Measurements from ENCODE around the gene RBCK1.
"Not testable (repeated sequence)": the region's sequence is repeated elsewhere in the genome, so short reads cannot be mapped to it uniquely, and the experiment has no call there.

RBCK1 gene

DNA sequence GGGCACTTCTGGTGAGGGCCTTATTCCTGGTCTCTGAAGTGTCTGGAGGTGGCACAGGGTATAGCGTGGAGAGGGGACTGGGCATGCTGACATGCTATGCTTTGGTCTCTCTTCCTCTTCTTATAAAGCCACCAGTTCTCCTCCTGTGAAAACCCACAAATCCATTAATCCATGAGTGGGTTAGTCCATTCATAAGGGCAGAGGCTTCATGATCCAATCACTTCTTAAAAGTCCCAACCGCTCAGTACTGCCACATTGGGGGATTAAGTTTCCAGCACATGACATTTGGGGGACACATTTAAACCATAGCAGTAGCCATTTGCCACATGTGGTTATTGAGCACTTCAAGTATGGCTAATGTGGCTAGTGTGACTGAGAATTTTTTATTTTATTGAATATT lies 31.3 kb upstream of the RBCK1 start:
- no peak for DNase-seq

DNA sequence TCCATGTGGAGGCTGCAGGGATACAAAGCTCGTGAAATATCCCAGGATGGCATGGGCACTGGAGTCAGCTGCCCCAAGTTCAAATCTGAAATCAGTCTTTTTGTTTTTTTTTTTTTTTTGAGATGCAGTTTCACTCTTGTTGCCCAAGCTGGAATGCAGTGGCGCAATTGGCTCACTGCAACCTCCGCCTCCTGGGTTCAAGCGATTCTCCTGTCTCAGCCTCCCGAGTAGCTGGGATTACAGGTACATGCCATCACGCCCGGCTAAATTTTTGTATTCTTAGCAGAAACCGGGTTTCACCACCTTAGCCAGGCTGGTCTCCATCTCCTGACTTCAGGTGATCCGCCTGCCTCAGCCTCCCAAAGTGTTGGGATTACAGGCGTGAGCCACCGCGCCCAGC lies 30.5 kb upstream of the RBCK1 start:
- not testable (repeated sequence) for DNase-seq

DNA sequence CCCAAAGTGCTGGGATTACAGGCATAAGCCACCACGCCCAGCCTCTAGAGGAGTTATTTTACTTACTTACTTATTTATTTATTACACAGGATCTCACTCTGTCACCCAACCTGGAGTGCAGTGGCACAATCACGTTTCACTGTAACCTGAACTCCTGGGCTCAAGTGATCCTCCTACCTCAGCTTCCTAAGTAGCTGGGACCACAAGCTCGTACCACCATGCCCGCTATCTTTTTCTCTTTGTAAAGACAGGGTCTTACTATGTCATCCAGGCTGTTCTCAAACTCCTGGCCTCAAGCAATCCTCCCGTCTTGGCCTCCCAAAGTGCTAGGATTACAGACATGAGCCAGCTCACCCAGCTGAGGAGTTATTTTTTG lies 29.1 kb upstream of the RBCK1 start:
- no peak for DNase-seq

DNA sequence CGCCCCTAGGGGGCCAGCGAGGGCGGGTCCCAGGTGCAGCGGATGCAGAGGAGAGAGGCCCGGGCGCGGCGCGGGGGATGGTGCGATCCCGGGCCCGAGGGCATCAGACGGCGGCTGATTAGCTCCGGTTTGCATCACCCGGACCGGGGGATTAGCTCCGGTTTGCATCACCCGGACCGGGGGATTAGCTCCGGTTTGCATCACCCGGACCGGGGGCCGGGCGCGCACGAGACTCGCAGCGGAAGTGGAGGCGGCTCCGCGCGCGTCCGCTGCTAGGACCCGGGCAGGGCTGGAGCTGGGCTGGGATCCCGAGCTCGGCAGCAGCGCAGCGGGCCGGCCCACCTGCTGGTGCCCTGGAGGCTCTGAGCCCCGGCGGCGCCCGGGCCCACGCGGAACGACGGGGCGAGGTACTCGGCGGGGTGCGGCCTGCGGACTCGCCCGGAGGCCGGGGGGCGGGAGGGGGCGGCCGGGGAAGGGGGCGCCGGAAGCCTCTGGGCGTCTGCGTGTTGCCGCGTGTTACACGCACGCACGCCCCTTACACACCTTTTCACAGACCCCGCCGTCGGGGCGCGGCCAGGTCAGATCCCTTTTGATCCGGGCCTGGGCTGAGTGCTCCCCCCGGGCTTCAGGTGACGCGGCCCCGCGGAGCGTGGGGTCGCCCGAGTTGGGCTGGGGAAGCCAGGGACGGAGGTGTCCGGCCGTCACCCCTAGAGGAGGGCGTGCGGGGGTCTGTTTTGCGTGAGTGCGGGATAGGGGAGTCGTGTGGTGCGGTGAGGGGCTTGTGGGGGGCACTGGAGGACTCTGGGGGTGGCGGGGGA lies 27.1 kb upstream of the RBCK1 start:
- peak; percentile 52 for DNase-seq

DNA sequence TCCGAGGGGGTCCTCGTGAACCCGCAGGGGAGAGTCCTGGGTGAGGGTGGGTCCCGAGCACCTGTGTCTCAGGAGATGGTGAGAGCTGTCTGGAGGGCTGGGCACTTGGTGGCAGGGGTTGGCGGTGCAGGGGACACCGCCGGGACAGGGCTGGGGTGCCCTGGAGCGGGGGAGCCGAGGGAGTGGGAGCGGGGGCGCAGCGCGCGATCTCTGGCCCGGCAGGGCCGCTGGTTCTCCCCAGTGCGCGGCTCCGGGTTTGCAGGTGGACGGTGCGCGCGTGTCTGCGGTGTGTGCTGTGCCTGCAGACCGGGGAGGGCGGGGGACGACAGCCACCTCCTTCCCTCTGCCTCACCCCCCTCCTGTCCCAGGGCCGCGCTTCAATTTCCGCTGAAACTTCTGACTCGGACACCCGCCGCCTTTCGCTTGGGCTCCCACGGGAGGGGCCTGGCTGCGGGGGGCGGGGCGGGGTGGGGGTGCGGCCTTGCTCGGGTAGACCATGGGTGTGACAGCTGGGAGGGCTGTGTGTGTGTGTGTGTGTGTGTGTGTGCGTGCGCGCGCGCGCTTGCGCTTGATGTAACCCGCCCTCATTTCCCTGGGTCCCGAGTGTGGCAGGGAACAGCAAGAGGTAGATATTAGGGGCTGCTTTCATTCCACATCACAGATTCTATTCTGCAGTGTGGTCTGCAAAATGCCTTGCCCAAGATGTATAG lies 26.4 kb upstream of the RBCK1 start:
- DNase-seq = peak; percentile 60

DNA sequence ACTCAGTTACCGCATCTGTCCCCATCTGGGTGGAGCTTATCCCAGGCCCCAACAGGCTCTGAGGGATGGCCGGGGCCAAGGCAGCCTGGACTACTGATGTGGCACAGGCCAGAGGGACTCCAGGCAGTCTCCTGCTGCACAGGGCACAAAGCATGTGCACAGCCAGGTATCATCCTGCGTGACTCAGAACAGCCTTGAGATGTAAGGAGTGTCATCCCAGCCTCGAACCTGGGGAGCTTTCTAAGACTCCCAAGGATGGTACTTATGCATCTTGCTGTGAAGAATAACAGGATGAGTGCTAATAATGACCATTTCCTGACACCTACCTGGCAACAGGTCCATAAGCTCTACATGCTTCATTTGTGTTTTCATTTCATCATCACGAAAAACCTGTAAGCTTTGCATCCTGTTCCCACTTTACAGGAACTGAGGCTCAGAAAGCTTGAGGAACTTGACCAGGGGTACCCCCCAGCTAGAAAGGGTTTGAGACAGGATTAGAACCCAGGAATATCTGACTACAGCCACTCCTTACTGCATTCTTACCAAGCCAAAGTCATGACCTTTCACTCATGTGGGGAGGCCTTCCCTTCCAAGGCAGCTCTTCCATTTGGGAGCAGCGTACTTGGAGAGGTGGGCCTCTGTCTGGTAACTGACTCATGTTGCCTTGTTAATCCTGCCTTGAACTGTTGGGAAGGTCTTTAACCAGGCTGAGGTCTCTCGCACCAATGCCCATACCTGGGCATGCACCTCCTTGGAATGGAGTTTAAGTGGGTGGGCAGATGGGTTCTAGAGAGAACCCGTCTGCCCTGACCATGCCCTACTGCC lies 25.6 kb upstream of the RBCK1 start:
- no peak for DNase-seq

DNA sequence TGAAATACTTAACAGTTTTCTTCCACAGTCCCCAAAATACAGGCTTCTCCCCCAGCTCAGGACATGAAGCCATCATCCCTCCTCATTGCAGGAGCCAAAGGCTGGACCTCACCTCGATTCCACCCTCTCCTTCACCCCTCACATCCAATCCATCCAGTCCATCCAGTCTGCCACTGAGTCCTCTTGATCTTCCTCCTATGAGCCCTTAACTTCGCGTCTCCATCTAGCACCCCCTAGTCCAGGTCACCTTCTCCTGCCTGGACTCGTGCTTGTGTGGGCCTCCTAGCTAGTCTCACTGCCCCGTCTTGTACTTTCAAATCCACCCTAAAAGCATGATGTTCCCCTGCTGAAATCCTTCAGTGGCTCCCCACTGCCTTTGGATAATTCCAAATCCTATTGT lies 24.2 kb upstream of the RBCK1 start:
- no peak for DNase-seq

DNA sequence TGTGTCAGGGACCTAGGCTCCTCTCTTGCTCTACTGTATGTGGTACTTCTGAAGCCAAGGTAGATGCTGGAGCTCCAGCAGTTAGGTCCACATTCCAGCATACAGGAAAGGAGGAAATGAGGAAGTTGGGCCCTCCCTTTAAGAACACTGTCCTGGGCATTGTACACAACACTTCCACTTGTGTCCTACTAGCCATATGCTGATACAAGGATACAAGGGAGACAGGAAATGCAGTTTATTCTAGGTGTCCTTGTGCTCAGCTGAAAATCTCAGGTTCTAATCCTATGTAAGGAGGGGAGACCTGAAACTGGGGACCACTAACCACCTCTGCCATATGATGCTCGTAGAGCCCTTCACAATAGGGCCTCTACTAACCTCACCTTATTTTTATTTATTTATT lies 23.4 kb upstream of the RBCK1 start:
- DNase-seq = no peak

DNA sequence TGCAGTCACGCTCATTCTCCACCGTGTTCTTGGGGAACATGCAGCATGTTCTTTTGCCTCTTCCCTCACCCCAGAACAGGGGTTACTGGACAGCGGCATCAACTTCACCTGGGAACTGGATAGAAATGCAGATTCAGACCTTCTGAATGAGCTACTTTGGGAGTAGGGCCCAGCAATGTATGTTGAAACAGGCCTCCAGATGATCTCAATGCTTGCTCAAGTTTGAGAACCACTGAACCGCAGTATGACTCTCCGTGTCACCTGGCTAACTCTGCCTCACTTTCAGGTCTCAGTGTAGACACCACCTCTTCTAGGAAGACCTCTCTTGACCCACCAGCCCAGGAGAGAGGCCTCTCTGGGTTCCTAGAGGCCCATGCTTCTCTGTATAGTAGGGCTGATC lies 22.7 kb upstream of the RBCK1 start:
- no peak for DNase-seq

DNA sequence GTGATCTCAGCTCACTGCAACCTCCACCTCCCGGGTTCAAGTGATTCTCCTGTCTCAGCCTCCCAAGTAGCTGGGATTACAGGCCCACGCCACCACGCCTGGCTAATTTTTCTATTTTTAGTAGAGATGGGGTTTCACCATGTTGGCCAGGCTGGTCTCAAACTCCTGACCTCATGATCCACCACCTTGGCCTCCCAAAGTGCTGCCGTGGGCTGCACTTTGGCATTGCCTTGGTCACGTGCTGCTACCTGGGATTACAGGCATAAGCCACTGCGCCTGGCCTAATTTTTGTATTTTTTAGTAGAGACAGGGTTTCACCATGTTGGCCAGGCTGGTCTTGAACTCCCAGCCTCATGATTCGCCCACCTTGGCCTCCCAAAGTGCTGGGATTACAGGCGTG lies 21.5 kb upstream of the RBCK1 start:
- not testable (repeated sequence) for DNase-seq

DNA sequence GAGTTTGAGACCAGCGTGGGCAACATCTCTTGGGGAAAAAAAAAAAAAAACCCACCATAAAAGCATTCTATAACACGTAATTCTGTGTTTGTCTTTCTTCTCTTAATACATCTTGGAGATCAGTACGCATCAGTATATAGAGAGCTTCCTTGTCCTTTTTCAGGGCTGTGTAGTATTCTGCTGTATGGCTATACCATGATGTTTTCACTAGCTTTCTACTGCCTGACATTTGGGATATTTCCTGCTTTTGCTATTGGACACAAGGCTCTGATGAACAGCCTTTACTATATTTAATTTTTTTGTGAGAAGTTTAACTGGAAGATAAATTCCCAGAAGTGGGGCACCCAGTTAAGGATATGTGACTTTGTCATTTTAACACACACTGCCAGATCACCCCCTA lies 20.6 kb upstream of the RBCK1 start:
- no peak for DNase-seq

DNA sequence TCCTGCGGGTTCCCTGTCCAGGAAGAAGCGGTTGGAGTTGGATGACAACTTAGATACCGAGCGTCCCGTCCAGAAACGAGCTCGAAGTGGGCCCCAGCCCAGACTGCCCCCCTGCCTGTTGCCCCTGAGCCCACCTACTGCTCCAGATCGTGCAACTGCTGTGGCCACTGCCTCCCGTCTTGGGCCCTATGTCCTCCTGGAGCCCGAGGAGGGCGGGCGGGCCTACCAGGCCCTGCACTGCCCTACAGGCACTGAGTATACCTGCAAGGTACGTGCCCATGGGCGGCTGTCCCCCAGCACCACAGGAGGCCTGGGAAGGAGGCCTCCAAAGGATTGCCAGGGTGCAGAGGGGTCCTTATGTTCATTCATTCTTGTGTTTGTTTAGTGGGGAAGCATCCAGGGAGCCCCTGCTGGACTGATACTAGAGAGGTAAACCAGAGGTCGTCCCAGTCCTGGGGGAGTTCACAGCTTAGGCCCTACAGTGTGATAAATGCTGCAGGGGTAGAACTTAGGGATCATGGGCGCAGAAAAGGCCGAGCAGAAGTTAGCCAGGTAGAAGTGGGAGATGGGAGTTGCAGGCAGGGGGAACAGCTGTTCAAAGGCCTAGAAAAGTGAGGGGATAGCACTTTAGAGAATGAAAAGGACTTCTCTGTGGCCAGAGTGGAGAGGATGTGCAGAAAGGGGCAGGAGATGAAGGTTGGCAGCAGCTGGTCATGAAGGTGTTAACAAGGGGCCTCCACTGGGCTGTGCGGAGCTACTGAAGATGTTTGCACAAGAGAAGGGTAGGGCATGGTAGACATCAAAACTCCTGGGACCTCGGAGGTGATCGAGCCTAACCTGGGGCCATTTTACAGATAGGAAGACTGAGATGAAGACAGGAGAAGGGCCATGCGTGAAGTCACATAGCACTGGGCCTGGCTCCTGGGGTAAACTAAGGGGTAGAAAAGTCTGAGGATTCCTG lies 19.8 kb upstream of the RBCK1 start:
- DNase-seq = no peak

DNA sequence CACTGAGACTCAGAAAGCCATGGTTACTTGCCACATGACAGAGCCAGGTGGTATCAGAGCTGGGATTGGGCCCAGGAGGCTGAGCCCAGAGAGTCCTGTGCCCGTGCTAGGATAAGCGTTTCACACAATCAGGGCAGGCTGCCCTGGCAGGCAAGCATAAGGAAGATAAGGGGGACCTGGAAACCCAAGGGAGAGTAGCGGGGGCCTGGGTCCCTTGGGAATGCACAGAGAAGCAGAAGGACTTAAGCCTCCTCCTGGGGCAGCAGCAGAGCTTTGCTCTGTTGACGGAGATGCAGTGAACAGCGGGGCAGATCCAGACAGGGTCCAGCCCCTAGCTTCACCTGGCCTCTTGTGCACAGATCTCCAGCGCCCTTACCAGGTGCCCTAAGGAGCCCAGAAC lies 18.9 kb upstream of the RBCK1 start:
- DNase-seq = no peak

DNA sequence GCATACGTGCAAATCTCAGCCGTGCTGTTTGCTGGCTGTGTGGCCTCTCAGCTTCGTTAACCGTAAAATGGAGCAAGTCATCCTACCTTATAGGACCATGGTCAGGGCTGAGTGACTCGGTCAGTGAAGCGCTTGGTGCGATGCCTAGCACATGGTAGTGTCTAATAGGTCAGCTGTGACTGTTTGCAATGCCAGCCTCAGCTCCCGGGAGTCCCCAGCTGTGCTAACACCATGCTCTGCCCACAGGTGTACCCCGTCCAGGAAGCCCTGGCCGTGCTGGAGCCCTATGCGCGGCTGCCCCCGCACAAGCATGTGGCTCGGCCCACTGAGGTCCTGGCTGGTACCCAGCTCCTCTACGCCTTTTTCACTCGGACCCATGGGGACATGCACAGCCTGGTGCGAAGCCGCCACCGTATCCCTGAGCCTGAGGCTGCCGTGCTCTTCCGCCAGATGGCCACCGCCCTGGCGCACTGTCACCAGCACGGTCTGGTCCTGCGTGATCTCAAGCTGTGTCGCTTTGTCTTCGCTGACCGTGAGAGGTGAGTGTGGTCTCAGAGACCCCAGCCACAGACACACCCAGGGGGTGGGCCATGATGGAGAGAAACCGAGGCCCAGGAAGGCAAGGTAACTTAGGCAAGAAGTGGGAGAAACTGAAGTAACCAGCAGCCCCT lies 16.9 kb upstream of the RBCK1 start:
- DNase-seq = no peak

DNA sequence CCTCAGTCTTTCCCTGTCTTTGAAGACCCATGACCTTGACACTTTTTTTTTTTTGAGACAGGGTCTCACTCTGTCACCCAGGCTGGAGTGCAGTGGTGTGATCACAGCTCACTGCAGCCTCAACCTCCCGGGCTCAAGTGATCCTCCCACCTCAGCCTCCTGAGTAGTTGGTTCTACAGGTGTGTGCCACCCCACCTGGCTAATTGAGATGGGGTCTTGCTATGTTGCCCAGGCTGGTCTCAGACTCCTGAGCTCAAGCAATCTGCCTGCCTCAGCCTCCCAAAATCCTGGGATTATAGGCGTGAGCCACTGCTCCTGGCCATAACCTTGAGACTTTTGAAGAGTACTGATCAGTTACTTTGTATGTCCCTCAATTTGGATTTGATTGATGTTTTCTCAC lies 14.8 kb upstream of the RBCK1 start:
- not testable (repeated sequence) for DNase-seq

DNA sequence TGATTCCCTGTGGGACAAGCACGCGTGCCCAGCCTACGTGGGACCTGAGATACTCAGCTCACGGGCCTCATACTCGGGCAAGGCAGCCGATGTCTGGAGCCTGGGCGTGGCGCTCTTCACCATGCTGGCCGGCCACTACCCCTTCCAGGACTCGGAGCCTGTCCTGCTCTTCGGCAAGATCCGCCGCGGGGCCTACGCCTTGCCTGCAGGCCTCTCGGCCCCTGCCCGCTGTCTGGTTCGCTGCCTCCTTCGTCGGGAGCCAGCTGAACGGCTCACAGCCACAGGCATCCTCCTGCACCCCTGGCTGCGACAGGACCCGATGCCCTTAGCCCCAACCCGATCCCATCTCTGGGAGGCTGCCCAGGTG lies 11.9 kb upstream of the RBCK1 start:
- no peak for DNase-seq

DNA sequence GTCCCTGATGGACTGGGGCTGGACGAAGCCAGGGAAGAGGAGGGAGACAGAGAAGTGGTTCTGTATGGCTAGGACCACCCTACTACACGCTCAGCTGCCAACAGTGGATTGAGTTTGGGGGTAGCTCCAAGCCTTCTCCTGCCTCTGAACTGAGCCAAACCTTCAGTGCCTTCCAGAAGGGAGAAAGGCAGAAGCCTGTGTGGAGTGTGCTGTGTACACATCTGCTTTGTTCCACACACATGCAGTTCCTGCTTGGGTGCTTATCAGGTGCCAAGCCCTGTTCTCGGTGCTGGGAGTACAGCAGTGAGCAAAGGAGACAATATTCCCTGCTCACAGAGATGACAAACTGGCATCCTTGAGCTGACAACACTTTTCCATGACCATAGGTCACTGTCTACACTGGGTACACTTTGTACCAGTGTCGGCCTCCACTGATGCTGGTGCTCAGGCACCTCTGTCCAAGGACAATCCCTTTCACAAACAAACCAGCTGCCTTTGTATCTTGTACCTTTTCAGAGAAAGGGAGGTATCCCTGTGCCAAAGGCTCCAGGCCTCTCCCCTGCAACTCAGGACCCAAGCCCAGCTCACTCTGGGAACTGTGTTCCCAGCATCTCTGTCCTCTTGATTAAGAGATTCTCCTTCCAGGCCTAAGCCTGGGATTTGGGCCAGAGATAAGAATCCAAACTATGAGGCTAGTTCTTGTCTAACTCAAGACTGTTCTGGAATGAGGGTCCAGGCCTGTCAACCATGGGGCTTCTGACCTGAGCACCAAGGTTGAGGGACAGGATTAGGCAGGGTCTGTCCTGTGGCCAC lies 11.3 kb upstream of the RBCK1 start:
- DNase-seq = no peak

DNA sequence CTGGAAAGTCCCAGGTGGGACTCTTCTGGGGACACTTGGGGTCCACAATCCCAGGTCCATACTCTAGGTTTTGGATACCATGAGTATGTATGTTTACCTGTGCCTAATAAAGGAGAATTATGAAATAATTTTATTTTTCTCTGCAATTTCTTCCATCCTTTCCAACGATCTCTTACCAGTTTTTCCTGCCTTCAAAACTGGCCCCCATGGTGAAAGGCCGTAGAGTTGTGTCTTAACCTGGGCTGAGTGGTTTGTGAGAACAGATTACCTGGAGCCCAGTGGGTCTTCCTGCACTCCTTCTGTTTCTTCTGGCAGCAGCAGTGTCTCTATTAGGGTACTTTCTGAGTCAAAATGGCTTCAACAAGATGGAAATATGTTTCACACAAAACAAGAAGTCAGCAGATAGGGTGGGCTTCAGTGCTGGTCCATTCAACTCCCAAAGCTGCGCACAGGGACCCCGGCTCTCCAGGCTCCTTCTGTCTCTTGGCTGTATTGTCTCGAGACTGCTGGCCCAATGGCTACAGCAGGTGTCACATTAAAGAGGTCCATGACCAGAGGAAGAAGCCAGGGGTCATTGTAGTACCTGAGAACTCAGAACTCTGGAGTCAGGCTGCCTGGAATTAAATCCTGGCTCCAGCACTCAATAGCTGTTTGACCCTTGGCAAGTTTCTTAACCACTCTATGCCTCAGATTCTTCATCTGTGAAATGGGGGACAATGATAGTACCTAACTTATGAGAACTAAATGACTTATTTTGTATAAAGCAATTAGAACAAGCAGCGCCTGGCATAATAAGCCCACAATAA lies 10.5 kb upstream of the RBCK1 start:
- DNase-seq = no peak

DNA sequence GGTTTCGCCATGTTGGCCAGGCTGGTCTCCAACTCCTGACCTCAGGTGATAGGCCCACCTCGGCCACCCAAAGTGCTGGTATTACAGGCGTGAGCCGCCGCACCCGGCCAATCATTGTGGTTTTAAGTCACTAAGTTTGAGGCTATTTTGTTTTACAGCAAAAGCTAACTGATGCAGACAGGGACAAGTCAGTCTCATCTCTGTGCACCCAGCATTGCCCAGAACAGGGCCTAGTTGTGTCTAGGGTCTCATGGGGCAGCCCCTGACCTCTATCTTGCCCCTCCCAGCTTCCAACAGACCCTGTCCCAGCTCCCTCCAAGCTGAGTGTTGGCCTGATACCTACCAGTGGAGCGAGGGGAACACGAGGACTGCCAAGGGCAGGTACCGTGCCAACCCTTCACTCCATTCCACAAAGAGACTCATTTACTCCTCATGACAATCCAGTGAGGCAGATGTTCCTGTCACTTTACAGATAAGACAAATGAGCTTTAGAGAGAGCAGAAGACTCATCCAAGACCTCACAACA lies 8.9 kb upstream of the RBCK1 start:
- DNase-seq = no peak

DNA sequence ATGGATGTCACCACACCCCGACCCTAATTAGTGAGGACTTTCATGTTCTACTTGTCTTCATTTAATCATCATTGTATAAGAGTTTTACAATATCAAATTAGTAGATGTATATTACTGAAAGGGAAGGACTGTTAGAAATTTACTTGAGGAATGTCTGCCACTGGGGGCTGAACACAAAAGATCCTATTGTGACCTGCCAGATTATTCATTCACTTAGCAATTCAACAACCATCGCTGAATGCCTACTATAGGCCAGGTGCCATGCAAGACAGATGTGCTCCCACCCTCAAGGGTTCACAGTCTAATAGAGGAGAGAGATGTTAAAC lies 8.0 kb upstream of the RBCK1 start:
- DNase-seq = no peak
